GM10248 (cell line): ENCODE data around the gene STK32A.
A peak's percentile ranks its signal among the peaks of the same experiment; 100 is the strongest.
"Not testable (repeated sequence)": the region's sequence is repeated elsewhere in the genome, so short reads cannot be mapped to it uniquely, and the experiment has no call there.

Source experiments
- CTCF ChIA-PET: fragments of 300-600 bp; sonication (Branson Sonifier 250); formaldehyde crosslinking; extraction: SDS; loops from one replicate; lab custom pipeline; 2021; ENCODE audit warnings: antibody characterized with exemption; lab: Yijun Ruan, JAX
- POLR2A ChIA-PET: fragments of 350-650 bp; sonication (Branson Sonifier 250); formaldehyde crosslinking; extraction: SDS; loops from one replicate; lab custom pipeline; 2020; ENCODE audit warnings: antibody characterized with exemption; lab: Yijun Ruan, JAX
- DNase-seq: peaks from one replicate; pipeline ENCODE4 v3.0.0; 2012; ENCODE audit errors: extremely low spot score
- TF ChIP-seq, protein P1 (sequence below): IDR thresholded peaks from 2 replicates; pipeline ENCODE4 v1.5.1; 2012; ENCODE audit warnings: mild to moderate bottlenecking, low read depth; ENCODE audit errors: extremely low read depth, missing control alignments, control extremely low read depth

Gene STK32A

GRCh38 chr5:147223343-147223742, 11.5 kb upstream of the STK32A start:
- ChIA-PET POLR2A (no interaction called here), CTCF (interaction anchor here (1.4 to 2.9 kb wide), 3 partner anchors 34 to 229 kb away, joined by 3 to 10 read pairs (median 4); no protein-coding TSS in a partner anchor)
- no peak for DNase-seq
- TF ChIP-seq, protein P1, sequence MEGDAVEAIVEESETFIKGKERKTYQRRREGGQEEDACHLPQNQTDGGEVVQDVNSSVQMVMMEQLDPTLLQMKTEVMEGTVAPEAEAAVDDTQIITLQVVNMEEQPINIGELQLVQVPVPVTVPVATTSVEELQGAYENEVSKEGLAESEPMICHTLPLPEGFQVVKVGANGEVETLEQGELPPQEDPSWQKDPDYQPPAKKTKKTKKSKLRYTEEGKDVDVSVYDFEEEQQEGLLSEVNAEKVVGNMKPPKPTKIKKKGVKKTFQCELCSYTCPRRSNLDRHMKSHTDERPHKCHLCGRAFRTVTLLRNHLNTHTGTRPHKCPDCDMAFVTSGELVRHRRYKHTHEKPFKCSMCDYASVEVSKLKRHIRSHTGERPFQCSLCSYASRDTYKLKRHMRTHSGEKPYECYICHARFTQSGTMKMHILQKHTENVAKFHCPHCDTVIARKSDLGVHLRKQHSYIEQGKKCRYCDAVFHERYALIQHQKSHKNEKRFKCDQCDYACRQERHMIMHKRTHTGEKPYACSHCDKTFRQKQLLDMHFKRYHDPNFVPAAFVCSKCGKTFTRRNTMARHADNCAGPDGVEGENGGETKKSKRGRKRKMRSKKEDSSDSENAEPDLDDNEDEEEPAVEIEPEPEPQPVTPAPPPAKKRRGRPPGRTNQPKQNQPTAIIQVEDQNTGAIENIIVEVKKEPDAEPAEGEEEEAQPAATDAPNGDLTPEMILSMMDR = no peak

DNA sequence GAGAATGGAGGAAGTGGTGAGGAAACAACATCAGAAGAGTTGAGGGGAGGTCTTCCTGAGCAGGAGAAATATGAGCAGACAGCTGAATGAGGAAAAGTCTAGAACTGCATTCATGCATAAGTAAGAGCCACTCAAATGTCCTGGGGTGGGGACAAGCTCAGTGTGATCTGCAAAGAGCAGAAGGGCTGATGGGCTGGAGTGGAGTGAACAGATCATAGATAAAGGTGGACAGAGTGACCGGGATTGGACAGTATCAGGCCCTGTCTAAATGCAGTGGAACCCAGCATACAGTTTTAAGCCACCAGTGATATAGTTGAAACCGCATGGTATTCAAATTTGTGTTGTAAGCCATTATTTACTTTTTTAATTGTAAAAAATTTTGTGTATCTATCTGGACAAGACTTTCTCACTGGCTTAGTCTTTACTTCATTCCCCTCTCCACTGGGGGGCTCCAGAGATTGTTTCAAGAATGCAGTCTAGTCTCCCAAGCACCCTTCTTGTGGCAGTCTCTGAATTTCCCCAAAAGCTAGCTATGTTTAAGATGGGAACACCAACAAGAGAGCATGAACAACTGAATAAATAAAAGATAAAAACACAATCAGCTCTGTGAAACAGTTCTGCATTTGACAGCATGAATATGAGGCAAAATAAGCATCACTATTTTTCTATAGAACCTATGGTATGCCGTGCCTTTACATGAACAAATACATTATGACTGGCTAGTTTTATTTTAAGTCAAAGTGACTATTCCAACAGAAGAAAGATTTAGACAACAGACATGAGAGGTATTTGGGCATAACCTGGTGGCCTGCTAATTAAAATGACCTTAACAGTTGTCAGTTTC, 10.7 kb upstream of the STK32A start:
- ChIA-PET CTCF (interaction anchor here (0.7 to 2.9 kb wide), 5 partner anchors 8 to 228 kb away, joined by 3 to 10 read pairs (median 3); no protein-coding TSS in a partner anchor), POLR2A (no interaction called here)
- TF ChIP-seq, protein P1 = peak; percentile 8
- DNase-seq = peak; percentile 26

- ChIA-PET POLR2A (no interaction called here), CTCF (interaction anchor here (2.9 kb wide), 1 partner anchor 144 kb away, joined by 10 read pairs; no protein-coding TSS in a partner anchor)
- DNase-seq = no peak
- TF ChIP-seq, protein P1 = no peak
These were observed 8.9 kb upstream of the STK32A start for GRCh38 chr5:147225938-147226337.

DNA sequence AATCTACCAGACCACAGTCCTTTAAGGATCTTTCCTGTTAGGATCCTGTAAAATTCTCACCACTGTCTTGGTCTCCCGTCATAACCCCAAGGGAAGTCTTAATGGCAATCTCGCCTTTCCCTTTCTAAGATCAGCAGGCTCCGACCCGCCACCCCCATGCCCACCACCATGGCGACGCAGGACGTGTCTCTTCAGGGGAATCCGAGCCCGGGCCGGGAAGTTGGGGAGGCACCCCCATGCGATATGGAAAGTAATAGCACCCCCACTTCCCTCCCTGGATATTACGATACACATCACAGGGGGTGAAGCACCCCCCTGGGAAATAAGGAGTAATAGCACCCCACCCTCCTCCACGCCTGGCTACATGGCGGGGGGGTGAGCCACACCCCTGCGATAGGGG, 8.3 kb upstream of the STK32A start:
- TF ChIP-seq, protein P1 = no peak
- no peak for DNase-seq
- ChIA-PET CTCF (no interaction called here), POLR2A (no interaction called here)

DNA sequence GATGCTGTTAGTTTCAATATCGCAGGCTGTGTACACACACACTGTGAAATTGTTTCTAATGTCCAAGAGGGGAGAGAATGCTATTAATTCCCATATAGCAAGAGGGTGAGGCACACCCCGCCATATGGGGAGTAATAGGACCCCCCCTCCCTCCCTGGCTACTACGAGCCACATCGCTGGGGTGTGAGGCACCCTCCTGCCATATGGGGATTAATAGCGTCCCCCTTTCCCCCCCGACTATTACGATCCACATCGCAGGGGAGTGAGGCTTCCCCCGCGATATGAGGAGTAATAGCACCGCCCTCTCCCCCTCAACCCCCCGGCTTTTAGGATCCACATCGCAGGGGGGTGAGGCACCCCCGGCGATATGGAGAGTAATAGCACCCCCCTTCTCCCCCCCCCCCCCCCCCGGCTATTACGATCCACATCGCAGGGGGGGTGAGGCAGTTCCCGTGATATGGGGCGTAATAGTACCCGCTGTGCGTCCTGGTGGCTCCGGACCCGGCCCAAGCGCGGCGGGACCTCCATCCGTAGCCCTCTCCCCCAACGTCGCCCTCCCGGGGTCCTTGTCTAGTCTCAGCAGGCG, 494 bp upstream of the STK32A start:
- DNase-seq = no peak
- TF ChIP-seq, protein P1 = no peak
- POLR2A ChIA-PET = no interaction called here
- CTCF ChIA-PET = no interaction called here

GRCh38 chr5:147240266-147240985, 5.6 kb downstream of the STK32A start:
- no peak for DNase-seq
- ChIA-PET POLR2A (no interaction called here), CTCF (no interaction called here)
- TF ChIP-seq, protein P1 = no peak

GRCh38 chr5:147243238-147243637, 8.4 kb downstream of the STK32A start:
- CTCF ChIA-PET = not testable (repeated sequence)

More at GRCh38 chr5:147243238-147243637, 8.4 kb downstream of the STK32A start:
- DNase-seq, POLR2A ChIA-PET: not testable (repeated sequence)
